HEK293 (cell line): ENCODE results near the gene NOL4.

Experiments used
- ATF2 ChIP-seq: fragments of 450-650 bp; formaldehyde crosslinking; IDR thresholded peaks from 2 replicates; pipeline ENCODE4 v1.5.1; 2016; ENCODE audit warnings: missing biosample characterization, missing genetic modification characterization, low read depth
- MYNN ChIP-seq: fragments of 450-650 bp; formaldehyde crosslinking; IDR thresholded peaks from 2 replicates; pipeline ENCODE4 v1.5.1; 2016; ENCODE audit warnings: missing biosample characterization, missing genetic modification characterization, borderline replicate concordance
- ZBTB26 ChIP-seq: fragments of 450-650 bp; formaldehyde crosslinking; optimal IDR thresholded peaks from 2 replicates; pipeline ENCODE3; 2016; ENCODE audit warnings: missing biosample characterization, mild to moderate bottlenecking, missing genetic modification characterization
- ZNF155 ChIP-seq: fragments of 450-650 bp; formaldehyde crosslinking; IDR thresholded peaks from 2 replicates; pipeline ENCODE4 v1.5.1; 2016; ENCODE audit warnings: missing biosample characterization, missing genetic modification characterization
- ZNF157 ChIP-seq: fragments of 450-650 bp; formaldehyde crosslinking; IDR thresholded peaks from 2 replicates; pipeline ENCODE4 v1.5.1; 2016; ENCODE audit warnings: missing biosample characterization, missing genetic modification characterization
- ZNF24 ChIP-seq: fragments of 450-650 bp; formaldehyde crosslinking; IDR thresholded peaks from 2 replicates; pipeline ENCODE4 v1.5.1; 2016; ENCODE audit warnings: missing biosample characterization, missing genetic modification characterization
- ZNF335 ChIP-seq: fragments of 450-650 bp; formaldehyde crosslinking; conservative IDR thresholded peaks from 2 replicates; pipeline ENCODE4 v1.5.1; 2016; ENCODE audit warnings: missing biosample characterization, missing genetic modification characterization
- ZNF777 ChIP-seq: fragments of 450-650 bp; formaldehyde crosslinking; IDR thresholded peaks from 2 replicates; pipeline ENCODE4 v1.5.1; 2017; ENCODE audit warnings: missing biosample characterization, missing genetic modification characterization, borderline replicate concordance
- ZNF830 ChIP-seq: fragments of 450-650 bp; IDR thresholded peaks from 2 replicates; pipeline ENCODE4 v1.5.0; 2018; ENCODE audit warnings: missing biosample characterization, missing genetic modification characterization, low read depth, mild to moderate bottlenecking, moderate library complexity
- ZNF843 ChIP-seq: fragments of 450-650 bp; formaldehyde crosslinking; IDR thresholded peaks from 2 replicates; pipeline ENCODE4 v1.5.1; 2016; ENCODE audit warnings: missing biosample characterization, missing genetic modification characterization
- ZSCAN30 ChIP-seq: fragments of 450-650 bp; IDR thresholded peaks from 2 replicates; pipeline ENCODE4 v1.5.1; 2018; ENCODE audit warnings: missing biosample characterization, mild to moderate bottlenecking, missing genetic modification characterization, moderate library complexity
- TF ChIP-seq, protein P1 (sequence below): fragments of 450-650 bp; formaldehyde crosslinking; IDR thresholded peaks from 2 replicates; pipeline ENCODE4 v1.5.1; 2016; ENCODE audit warnings: missing biosample characterization, missing genetic modification characterization
- TF ChIP-seq, protein P2 (sequence below): fragments of 450-650 bp; formaldehyde crosslinking; IDR thresholded peaks from 2 replicates; pipeline ENCODE4 v1.5.1; 2016; ENCODE audit warnings: missing biosample characterization, missing genetic modification characterization

DNA sequence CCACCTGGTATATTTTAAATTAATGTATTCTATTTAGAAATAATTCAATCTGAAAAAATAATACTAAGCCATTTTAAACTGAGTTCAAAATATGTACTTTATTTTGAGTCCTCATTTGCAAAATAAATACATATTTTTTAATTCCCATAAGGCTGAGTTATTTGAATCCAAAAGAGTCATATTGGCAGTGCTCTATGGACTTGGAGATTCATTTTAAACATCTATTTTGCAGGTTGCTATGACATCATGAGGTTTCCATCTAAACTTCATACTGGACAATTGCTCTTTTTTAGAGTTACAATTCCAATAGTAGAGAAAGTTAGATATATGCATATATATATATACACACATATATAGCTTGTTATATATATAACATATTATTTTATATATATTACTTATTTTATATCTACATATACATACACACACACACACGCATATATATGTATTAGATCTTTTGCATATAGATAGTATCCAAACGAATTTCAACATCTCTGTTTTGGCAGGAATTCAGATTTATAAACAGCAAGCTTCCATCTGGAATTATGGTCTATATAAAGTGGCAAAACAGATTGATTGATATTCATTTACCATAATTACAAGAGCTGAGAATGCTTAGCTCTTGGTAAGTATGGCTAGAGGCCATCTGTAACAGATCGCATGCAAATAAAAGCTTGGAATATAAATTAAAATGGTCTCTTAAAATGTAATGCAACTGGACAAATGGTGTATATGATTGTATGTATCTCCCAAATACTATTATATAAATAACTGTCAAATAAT is 34.9 kb downstream of the NOL4 start:
- TF ChIP-seq MYNN (tag by site-specific recombination): no peak
- TF ChIP-seq ZSCAN30 (tag by site-specific recombination): no peak
- no peak for TF ChIP-seq ZNF777 (tag by site-specific recombination)
- no peak for TF ChIP-seq ZNF24 (tag by site-specific recombination)
- no peak for TF ChIP-seq ZNF830
- TF ChIP-seq, protein P1, sequence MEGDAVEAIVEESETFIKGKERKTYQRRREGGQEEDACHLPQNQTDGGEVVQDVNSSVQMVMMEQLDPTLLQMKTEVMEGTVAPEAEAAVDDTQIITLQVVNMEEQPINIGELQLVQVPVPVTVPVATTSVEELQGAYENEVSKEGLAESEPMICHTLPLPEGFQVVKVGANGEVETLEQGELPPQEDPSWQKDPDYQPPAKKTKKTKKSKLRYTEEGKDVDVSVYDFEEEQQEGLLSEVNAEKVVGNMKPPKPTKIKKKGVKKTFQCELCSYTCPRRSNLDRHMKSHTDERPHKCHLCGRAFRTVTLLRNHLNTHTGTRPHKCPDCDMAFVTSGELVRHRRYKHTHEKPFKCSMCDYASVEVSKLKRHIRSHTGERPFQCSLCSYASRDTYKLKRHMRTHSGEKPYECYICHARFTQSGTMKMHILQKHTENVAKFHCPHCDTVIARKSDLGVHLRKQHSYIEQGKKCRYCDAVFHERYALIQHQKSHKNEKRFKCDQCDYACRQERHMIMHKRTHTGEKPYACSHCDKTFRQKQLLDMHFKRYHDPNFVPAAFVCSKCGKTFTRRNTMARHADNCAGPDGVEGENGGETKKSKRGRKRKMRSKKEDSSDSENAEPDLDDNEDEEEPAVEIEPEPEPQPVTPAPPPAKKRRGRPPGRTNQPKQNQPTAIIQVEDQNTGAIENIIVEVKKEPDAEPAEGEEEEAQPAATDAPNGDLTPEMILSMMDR: no peak
- no peak for TF ChIP-seq ZNF843
- TF ChIP-seq ZNF155 (tag by site-specific recombination): no peak
- TF ChIP-seq, protein P2, sequence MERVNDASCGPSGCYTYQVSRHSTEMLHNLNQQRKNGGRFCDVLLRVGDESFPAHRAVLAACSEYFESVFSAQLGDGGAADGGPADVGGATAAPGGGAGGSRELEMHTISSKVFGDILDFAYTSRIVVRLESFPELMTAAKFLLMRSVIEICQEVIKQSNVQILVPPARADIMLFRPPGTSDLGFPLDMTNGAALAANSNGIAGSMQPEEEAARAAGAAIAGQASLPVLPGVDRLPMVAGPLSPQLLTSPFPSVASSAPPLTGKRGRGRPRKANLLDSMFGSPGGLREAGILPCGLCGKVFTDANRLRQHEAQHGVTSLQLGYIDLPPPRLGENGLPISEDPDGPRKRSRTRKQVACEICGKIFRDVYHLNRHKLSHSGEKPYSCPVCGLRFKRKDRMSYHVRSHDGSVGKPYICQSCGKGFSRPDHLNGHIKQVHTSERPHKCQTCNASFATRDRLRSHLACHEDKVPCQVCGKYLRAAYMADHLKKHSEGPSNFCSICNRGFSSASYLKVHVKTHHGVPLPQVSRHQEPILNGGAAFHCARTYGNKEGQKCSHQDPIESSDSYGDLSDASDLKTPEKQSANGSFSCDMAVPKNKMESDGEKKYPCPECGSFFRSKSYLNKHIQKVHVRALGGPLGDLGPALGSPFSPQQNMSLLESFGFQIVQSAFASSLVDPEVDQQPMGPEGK: no peak
- TF ChIP-seq ZNF157: no peak
- no peak for TF ChIP-seq ATF2 (tag by site-specific recombination)
- TF ChIP-seq ZNF335 (tag by site-specific recombination): no peak
- no peak for TF ChIP-seq ZBTB26 (tag by site-specific recombination)
